ENCODE measurements around the gene CSN3.

CSN3 gene

DNA sequence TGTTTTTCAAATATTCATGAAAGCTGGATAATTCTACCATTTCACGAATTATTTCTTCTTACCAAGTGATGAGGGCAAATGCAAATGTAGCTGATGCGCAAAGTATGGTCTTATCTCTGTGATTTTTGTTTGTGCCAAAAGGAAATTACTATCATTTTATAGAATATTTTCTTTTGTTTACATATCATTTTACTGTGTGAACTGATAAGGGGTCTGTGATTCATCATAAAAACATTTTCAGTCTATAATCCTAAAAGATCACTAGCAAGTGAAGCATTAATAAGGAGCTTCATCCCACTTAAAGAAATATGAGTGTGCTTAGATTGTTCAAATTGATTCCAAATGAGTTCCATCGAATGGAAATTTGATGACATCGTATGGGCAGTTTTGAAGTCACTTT lies 694 bp downstream of the CSN3 start:
- H3K9ac ChIP-seq (ENCODE audit: low read depth, low read length) = no peak overlapping the region
- H3K9me3 ChIP-seq (ENCODE audit: control insufficient read depth, insufficient read depth, low read length) = no peaks in the 10 kb centered on the region
- H3K4me1 ChIP-seq (ENCODE audit: insufficient read depth, low read length) = no peaks in the 10 kb centered on the region
- H3K36me3 ChIP-seq (ENCODE audit: insufficient read depth, low read length) = no peaks in the 10 kb centered on the region

DNA sequence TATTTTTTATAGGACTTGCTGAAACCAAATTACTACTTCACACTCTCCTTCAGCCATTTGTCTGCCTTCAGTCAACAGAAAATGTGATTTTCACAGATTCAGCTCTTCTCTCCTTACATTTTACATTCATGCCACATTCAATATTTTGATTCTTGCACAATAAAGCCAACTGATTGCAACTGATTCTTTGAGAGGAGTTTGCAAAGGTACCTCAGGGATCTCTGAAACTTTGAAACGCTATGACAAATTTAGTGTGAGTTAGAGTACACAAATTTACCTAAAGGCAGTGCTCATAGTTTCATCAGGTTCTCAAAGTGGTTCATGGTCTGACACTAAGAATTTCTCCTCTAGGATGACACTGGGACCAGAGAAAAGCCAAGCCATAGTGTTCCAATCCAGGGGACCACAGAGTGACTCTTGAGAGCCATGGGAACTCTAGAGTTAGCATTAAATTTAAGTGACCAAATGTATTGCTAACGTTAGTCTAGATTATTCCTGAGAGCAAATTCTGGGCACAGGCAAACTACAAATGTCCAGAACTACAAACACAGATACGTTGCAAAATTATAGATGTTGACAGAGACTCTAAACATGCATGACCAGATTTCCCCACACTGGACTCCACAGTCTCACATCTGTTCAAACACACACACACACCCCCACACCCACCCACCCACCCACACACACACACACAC lies 9.0 kb downstream of the CSN3 start:
- Histone ChIP-seq H3K4me1 (ENCODE audit: insufficient read depth, low read length) (no peaks in the 10 kb centered on the region), H3K9ac (ENCODE audit: low read depth, low read length) (no peak overlapping the region), H3K9me3 (ENCODE audit: control insufficient read depth, insufficient read depth, low read length) (no peaks in the 10 kb centered on the region), H3K36me3 (ENCODE audit: insufficient read depth, low read length) (no peaks in the 10 kb centered on the region)

DNA sequence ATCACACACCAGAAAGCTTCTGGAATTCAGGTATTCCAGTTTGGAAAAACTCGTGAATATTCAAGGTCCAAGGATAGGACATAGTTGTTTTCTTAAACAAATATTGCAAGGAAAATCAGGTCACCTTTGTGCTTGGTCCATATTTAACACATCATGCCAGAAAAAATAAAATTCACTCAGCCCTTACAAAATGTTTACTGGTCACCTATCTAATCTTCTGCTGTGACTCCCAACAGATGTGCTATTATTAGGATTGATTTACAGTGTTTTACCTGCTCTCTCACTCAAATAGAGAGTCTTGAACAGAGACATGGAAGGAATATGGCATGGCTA lies 9.5 kb downstream of the CSN3 start:
- Histone ChIP-seq H3K9me3 (ENCODE audit: control insufficient read depth, insufficient read depth, low read length) (no peaks in the 10 kb centered on the region), H3K9ac (ENCODE audit: low read depth, low read length) (no peak overlapping the region), H3K4me1 (ENCODE audit: insufficient read depth, low read length) (no peaks in the 10 kb centered on the region), H3K36me3 (ENCODE audit: insufficient read depth, low read length) (no peaks in the 10 kb centered on the region)

DNA sequence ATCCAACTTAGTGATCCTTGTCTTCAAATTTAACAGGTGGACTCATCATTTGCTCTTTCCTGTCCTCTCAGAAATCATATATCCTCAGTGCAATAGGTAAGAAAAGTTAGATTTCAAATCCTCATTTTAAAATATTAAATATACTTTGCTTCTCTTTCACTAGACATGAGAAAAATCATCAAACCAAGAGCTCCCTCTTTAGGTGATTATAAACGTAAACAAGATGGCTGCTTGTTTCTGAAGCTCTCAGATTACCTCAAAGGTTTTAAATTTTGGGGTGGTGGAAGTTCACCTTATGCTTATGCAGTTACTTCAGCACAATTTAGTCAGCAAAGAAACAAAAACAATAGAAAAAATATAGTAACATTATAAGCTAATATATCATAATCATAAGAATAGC lies 27.3 kb downstream of the CSN3 start:
- H3K9ac ChIP-seq (ENCODE audit: low read depth, low read length) = no peak overlapping the region
- no peaks in the 10 kb centered on the region for H3K36me3 ChIP-seq (ENCODE audit: insufficient read depth, low read length)
- no peaks in the 10 kb centered on the region for H3K4me1 ChIP-seq (ENCODE audit: insufficient read depth, low read length)
- no peaks in the 10 kb centered on the region for H3K9me3 ChIP-seq (ENCODE audit: control insufficient read depth, insufficient read depth, low read length)

DNA sequence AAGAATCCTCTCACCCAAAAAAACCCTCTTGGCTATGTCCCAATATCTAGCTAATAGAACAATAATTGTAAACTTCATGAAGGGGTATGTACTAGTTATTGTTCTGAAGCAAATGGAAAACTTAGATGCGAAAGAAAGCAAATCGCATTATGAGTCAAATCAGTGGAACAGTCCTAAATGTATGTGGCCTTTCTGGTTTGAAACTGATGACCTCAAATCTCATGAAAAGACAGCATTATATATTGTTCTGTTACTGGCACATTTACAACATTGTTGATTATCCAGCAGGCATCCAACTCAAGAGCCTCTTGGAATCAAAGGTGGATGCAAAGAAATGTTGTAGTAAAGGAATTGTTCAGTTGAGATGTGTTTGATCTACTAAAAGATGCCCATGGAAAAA lies 34.7 kb downstream of the CSN3 start:
- no peak overlapping the region for H3K9ac ChIP-seq (ENCODE audit: low read depth, low read length)
- no peaks in the 10 kb centered on the region for H3K36me3 ChIP-seq (ENCODE audit: insufficient read depth, low read length)
- no peaks in the 10 kb centered on the region for H3K4me1 ChIP-seq (ENCODE audit: insufficient read depth, low read length)
- no peaks in the 10 kb centered on the region for H3K9me3 ChIP-seq (ENCODE audit: control insufficient read depth, insufficient read depth, low read length)

DNA sequence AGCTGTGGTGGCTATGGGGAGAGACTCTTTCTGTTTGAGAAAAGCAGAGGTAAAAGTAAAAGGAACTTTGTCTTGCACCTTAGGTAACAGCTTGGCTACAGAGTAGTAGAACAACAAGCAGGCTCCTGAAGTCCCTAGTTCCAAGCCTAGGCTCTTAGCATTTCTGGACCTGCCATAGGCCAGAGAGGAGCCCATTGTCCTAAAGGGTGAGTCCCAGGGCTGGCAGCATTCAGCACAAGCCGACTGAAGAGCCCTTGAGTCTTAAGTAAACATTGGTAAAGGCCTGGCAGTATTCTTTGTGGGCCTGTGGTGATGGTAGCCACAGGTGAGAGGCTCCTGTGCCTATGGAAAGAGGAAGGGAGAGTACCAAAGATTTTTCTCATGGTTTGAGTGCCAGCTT lies 38.2 kb downstream of the CSN3 start:
- Histone ChIP-seq H3K9ac (ENCODE audit: low read depth, low read length) (no peak overlapping the region), H3K36me3 (ENCODE audit: insufficient read depth, low read length) (no peaks in the 10 kb centered on the region), H3K9me3 (ENCODE audit: control insufficient read depth, insufficient read depth, low read length) (no peaks in the 10 kb centered on the region), H3K4me1 (ENCODE audit: insufficient read depth, low read length) (no peaks in the 10 kb centered on the region)

DNA sequence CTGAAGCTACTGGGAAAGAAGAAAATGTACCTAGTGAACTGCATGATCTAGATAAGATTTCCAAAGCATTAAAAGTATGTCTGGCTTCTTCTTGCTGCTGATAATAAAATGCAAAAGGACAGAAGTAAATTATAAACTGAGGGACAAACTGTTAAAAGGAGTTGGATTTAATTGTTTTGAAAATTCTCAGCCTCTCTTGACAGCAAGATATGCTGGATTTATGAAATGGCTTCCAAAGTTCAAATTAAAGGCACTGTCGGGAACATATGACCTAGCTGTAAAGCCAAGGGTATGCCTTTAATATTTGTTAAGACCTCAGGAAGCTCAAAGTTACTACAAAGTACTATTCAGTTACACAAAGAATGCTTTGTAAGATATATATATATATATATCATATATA lies 46.3 kb downstream of the CSN3 start:
- H3K9me3 ChIP-seq (ENCODE audit: control insufficient read depth, insufficient read depth, low read length) = no peaks in the 10 kb centered on the region
- H3K4me1 ChIP-seq (ENCODE audit: insufficient read depth, low read length) = no peaks in the 10 kb centered on the region
- no peak overlapping the region for H3K9ac ChIP-seq (ENCODE audit: low read depth, low read length)
- no peaks in the 10 kb centered on the region for H3K36me3 ChIP-seq (ENCODE audit: insufficient read depth, low read length)

DNA sequence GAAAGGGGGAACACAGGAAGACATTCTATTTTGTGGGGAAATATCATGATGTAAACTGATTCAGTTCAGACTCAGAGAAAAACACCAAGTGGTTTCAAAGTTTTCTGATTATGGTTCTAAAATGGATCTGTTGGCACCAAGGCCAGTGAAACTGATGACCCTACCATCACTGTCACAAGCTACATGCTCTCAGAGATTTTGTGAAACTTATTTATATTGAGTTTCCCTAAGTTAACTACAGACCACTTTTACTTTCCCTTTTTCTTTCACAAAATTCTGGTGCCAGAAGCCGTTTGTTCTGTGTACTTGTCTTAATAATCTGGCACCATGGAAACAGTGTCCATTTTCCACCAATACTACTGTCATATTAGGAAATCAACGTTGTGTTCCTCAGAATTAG lies 48.9 kb downstream of the CSN3 start:
- no peaks in the 10 kb centered on the region for H3K9me3 ChIP-seq (ENCODE audit: control insufficient read depth, insufficient read depth, low read length)
- no peak overlapping the region for H3K9ac ChIP-seq (ENCODE audit: low read depth, low read length)
- no peaks in the 10 kb centered on the region for H3K4me1 ChIP-seq (ENCODE audit: insufficient read depth, low read length)
- no peaks in the 10 kb centered on the region for H3K36me3 ChIP-seq (ENCODE audit: insufficient read depth, low read length)

DNA sequence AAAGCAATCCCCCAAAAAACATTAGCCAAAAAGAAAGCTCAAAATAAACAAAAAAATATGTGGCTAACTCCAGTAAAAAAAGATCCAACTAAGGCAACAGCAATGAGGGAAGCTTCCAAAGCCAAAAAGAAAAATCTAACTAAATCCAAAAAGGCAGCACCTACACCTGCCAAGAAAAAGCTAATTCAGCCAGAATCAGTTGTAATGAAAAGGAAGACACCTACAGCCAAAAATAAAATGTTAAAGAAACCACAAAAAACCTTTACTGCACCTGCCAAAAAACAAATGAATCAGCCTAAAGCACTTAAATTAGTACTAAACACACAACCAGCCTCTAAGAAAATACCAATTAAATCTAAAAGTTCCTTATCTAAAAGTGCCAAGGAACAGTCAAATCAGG lies 55.2 kb downstream of the CSN3 start:
- Histone ChIP-seq H3K4me1 (ENCODE audit: insufficient read depth, low read length) (no peaks in the 10 kb centered on the region), H3K9ac (ENCODE audit: low read depth, low read length) (no peak overlapping the region), H3K9me3 (ENCODE audit: control insufficient read depth, insufficient read depth, low read length) (no peaks in the 10 kb centered on the region), H3K36me3 (ENCODE audit: insufficient read depth, low read length) (no peaks in the 10 kb centered on the region)

DNA sequence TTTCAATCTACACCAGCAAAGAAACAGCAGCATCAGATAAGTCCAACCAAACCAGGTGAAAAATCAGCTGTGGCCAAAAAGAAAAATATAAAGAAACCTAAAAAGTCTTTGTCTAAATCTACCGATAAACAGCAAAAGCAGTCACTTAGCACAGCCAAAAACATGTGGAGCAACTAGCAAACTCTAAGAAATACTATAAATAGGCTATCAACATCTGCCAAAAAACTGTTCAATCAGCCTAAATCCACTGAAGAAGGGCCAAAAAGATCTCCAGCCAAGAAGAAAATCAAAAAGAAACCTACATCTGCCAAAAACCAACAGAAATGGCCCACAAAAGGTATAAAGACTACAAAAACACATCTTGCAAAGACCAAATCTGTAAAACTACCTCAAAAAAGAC lies 55.7 kb downstream of the CSN3 start:
- Histone ChIP-seq H3K36me3 (ENCODE audit: insufficient read depth, low read length) (no peaks in the 10 kb centered on the region), H3K9me3 (ENCODE audit: control insufficient read depth, insufficient read depth, low read length) (no peaks in the 10 kb centered on the region), H3K9ac (ENCODE audit: low read depth, low read length) (no peak overlapping the region), H3K4me1 (ENCODE audit: insufficient read depth, low read length) (no peaks in the 10 kb centered on the region)

DNA sequence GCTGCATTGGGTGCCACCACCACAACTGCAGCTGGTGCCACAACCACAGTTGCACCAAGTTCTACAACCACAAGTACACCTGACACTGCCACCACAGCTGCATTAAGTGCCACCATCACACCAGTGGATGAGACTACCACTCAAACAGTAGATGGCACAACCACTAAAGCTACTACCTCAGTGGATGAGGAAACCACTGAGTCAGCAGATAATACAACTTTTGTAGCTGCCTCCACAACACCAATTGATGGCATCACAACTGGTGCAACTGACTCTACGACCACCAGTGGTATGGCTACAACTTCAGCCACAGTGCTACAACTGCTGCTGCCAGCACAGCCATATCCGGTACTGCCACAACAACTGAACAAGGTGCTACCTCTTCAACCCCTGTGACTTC lies 57.2 kb downstream of the CSN3 start:
- Histone ChIP-seq H3K36me3 (ENCODE audit: insufficient read depth, low read length) (no peaks in the 10 kb centered on the region), H3K9ac (ENCODE audit: low read depth, low read length) (no peak overlapping the region), H3K9me3 (ENCODE audit: control insufficient read depth, insufficient read depth, low read length) (no peaks in the 10 kb centered on the region), H3K4me1 (ENCODE audit: insufficient read depth, low read length) (no peaks in the 10 kb centered on the region)

DNA sequence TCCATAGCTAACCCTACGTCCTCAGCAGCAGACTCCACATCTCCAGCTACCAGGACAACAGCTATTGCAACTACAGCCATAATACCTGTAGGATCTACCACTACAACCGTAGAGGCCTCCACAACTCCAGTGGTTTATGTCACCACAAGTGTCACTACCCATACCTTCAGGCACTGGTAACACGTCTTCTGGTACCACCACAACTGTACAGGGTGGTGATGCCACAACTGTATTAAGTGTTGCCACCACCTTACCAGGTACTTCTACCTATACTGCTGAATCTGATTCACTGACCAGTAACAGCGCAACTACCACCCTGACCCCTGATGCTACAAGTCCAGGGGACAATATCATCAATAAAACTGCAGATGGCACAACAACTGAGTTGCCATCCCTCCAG lies 57.8 kb downstream of the CSN3 start:
- no peaks in the 10 kb centered on the region for H3K9me3 ChIP-seq (ENCODE audit: control insufficient read depth, insufficient read depth, low read length)

More for the DNA sequence above, 57.8 kb downstream of the CSN3 start:
- Histone ChIP-seq H3K9ac (ENCODE audit: low read depth, low read length) (no peak overlapping the region), H3K36me3 (ENCODE audit: insufficient read depth, low read length) (no peaks in the 10 kb centered on the region), H3K4me1 (ENCODE audit: insufficient read depth, low read length) (no peaks in the 10 kb centered on the region)
